Neural progenitor cell (in vitro differentiated cells): ENCODE measurements around the gene MXRA8. TPM values are rescaled to one million over a fixed set of nuclear protein-coding genes. Genes with fewer than 3 reads are reported as not detected.

ENCODE experiments used
- DNase-seq: peaks from one replicate; pipeline ENCODE4 v3.0.0-alpha.2; 2016; ENCODE audit warnings: low spot score
- H2AFZ ChIP-seq: fragments of 200-600 bp; sonication (generic); replicated peaks from 2 replicates; pipeline ENCODE4 v1.6.1; 2016; ENCODE audit warnings: antibody characterized with exemption
- H3F3A ChIP-seq: fragments of 200-600 bp; sonication (generic); 2 replicates; pipeline ENCODE4 v1.6.1; 2016; ENCODE audit warnings: antibody characterized with exemption, low read depth
- H3K27ac ChIP-seq: fragments of 200-600 bp; sonication (generic); 2 replicates; pipeline ENCODE4 v1.5.1; 2016; ENCODE audit warnings: mild to moderate bottlenecking
- H3K27me3 ChIP-seq: fragments of 200-600 bp; sonication (generic); 2 replicates; pipeline ENCODE4 v1.6.1; 2016; ENCODE audit warnings: mild to moderate bottlenecking, moderate library complexity
- H3K36me3 ChIP-seq: fragments of 200-600 bp; sonication (generic); 2 replicates; pipeline ENCODE4 v1.5.1; 2016
- H3K4me1 ChIP-seq: fragments of 200-600 bp; sonication (generic); 2 replicates; pipeline ENCODE4 v1.6.1; 2016; ENCODE audit warnings: mixed run types
- H3K4me2 ChIP-seq: fragments of 200-600 bp; sonication (generic); 2 replicates; pipeline ENCODE4 v1.6.1; 2016
- H3K4me3 ChIP-seq: fragments of 200-600 bp; sonication (generic); 2 replicates; pipeline ENCODE4 v1.5.1; 2016
- H3K79me2 ChIP-seq: fragments of 200-600 bp; sonication (generic); 2 replicates; pipeline ENCODE4 v1.6.1; 2016; ENCODE audit warnings: low read depth
- H3K9ac ChIP-seq: fragments of 200-600 bp; sonication (generic); 2 replicates; pipeline ENCODE4 v1.6.1; 2016
- H3K9me3 ChIP-seq: fragments of 200-600 bp; sonication (generic); 2 replicates; pipeline ENCODE4 v1.5.1; 2016; ENCODE audit warnings: low read depth
- H4K20me1 ChIP-seq: fragments of 200-600 bp; sonication (generic); 2 replicates; pipeline ENCODE4 v1.6.1; 2016; ENCODE audit warnings: low read depth
- H3K27ac Mint-ChIP-seq: 3 replicates; pipeline ENCODE4 v1.8.0; 2021; ENCODE audit warnings: mixed read lengths
- H3K27me3 Mint-ChIP-seq: 2 replicates; pipeline ENCODE4 v1.8.0; 2022; ENCODE audit warnings: low read depth, mild to moderate bottlenecking, inconsistent platforms, moderate library complexity, mixed read lengths; ENCODE audit not compliant: insufficient read depth
- H3K36me3 Mint-ChIP-seq: 3 replicates; pipeline ENCODE4 v1.8.0; 2021; ENCODE audit warnings: mixed read lengths
- H3K4me1 Mint-ChIP-seq: 3 replicates; pipeline ENCODE4 v1.8.0; 2021; ENCODE audit warnings: mixed read lengths
- H3K4me3 Mint-ChIP-seq: 3 replicates; pipeline ENCODE4 v1.8.0; 2021; ENCODE audit warnings: mild to moderate bottlenecking, moderate library complexity, mixed read lengths
- H3K9me3 Mint-ChIP-seq: 3 replicates; pipeline ENCODE4 v1.8.0; 2020; ENCODE audit warnings: mixed read lengths
- CTCF ChIP-seq: fragments of 200-600 bp; sonication (generic); IDR thresholded peaks from 2 replicates; pipeline ENCODE4 v1.5.1; 2017; ENCODE audit warnings: antibody characterized with exemption, mild to moderate bottlenecking
- EZH2 ChIP-seq: fragments of 200-600 bp; sonication (generic); IDR thresholded peaks from 2 replicates; pipeline ENCODE4 v1.6.1; 2017; ENCODE audit warnings: antibody characterized with exemption, mild to moderate bottlenecking, moderate library complexity
- EZH2phosphoT487 ChIP-seq: fragments of 200-600 bp; sonication (generic); IDR thresholded peaks from 2 replicates; pipeline ENCODE4 v1.6.1; 2017; ENCODE audit warnings: antibody characterized with exemption
- total RNA-seq: library from RNA; depleted of rRNA; stranded (reverse); fragments of >200 nt; gene quantifications from 2 replicates; pipeline ENCODE4 v1.2.3, GENCODE V29; 2015; ENCODE audit warnings: low replicate concordance

Gene MXRA8
- total RNA-seq, 1 donor from 2014 or later: 6.8 TPM

DNA sequence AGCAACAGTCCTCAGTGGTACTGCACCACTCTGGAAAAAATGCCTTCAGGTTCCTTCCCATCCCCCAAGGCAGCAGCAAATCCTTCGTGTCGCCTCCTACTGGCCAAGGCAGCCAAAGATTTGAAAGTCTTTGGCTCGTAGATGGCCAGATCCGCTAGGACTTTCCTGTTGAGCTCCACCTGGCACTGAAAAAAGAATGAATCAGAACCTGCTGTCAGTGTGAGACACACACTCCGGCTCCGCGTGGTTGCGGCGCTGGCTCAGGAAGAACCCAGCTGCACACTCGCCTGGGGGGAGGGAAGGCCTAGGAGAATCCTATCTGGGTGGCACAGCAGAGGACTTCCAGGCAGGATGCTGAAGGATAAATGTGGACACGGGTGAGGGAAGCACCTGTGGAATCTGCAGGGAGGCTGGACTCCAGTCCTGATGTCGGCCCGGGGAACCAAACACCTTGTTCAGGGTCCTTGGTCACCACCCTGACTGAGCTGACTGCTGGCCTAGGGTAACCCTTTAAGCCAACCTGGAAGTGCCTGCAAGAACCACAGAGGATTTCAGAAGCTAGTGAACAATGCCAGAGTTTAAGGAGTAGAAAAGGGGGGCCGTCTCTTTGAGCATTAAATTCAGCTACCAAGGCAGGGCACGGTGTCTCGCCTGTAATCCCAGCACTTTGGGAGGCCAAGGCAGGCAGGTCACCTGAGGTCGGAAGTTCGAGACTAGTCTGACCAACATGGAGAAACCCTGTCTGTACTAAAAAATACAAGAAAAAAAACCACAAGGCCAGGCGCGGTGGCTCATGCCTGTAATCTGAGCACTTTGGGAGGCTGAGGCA lies 43.9 kb upstream of the MXRA8 start:
- H3K4me3 ChIP-seq: no peak overlapping the region
- DNase-seq: peak; percentile 77
- H3K9me3 Mint-ChIP-seq: no peaks in the 10 kb centered on the region
- H3K36me3 ChIP-seq: peaks cover 10% of the 10 kb centered on the region
- peaks cover 30% of the 10 kb centered on the region for H3K36me3 Mint-ChIP-seq
- no peaks in the 10 kb centered on the region for H3K9me3 ChIP-seq
- no peak overlapping the region for H3K4me2 ChIP-seq
- peaks cover 8% of the 10 kb centered on the region for H3K27me3 Mint-ChIP-seq
- H3K4me3 Mint-ChIP-seq: peak overlapping the region; percentile 96
- peaks cover 19% of the 10 kb centered on the region for H3K4me1 ChIP-seq
- no peak overlapping the region for H3K27ac Mint-ChIP-seq
- H3K27ac ChIP-seq: no peak overlapping the region
- H4K20me1 ChIP-seq: peaks cover 22% of the 10 kb centered on the region
- no peaks in the 10 kb centered on the region for H3K27me3 ChIP-seq
- H3K79me2 ChIP-seq: peaks cover 74% of the 10 kb centered on the region
- peaks cover 54% of the 10 kb centered on the region for H3F3A ChIP-seq
- H2AFZ ChIP-seq: no peak overlapping the region
- peaks cover 27% of the 10 kb centered on the region for H3K4me1 Mint-ChIP-seq
- H3K9ac ChIP-seq: no peak overlapping the region
- no peak for TF ChIP-seq EZH2phosphoT487
- peak; percentile 67 for TF ChIP-seq CTCF

DNA sequence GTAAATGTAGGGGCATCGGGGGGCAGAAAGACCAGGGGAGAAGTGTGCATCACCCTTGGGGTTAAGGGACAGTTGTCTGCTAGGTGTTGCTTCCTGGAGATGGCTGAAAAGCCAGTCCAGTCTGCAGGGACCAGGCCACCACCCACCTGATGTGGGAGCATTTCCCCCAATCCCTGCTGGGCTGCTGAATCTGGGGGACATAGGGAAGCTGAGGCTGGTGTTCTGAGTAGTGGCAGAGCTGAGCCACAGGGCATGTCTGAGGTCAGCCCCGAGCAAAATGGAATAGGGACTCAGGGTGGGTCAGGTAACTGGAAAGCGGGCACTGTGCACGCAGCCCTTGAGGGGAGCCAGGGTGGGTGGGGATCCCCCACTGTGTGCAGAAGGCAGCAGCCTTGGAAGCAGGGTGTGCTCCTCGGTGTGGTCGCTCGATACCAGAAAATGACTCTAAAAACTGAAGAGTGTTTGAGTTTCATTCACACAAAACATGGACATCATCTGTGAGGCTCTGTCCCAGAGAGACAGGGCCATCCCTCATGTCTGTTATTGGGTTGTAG lies 43.2 kb upstream of the MXRA8 start:
- peaks cover 19% of the 10 kb centered on the region for H3K4me1 ChIP-seq
- no peak overlapping the region for H3K27ac Mint-ChIP-seq
- peaks cover 8% of the 10 kb centered on the region for H3K27me3 Mint-ChIP-seq
- H3K36me3 Mint-ChIP-seq: peaks cover 30% of the 10 kb centered on the region
- peaks cover 27% of the 10 kb centered on the region for H3K4me1 Mint-ChIP-seq
- H3K36me3 ChIP-seq: peaks cover 10% of the 10 kb centered on the region
- H3K27me3 ChIP-seq: no peaks in the 10 kb centered on the region
- H3K4me3 Mint-ChIP-seq: peak overlapping the region; percentile 96
- H2AFZ ChIP-seq: no peak overlapping the region
- no peak overlapping the region for H3K27ac ChIP-seq
- peaks cover 53% of the 10 kb centered on the region for H3F3A ChIP-seq
- H4K20me1 ChIP-seq: peaks cover 22% of the 10 kb centered on the region
- H3K79me2 ChIP-seq: peaks cover 74% of the 10 kb centered on the region
- no peak overlapping the region for H3K4me3 ChIP-seq
- TF ChIP-seq EZH2phosphoT487 (no peak), EZH2 (no peak), CTCF (no peak)
- H3K9ac ChIP-seq: no peak overlapping the region
- H3K9me3 ChIP-seq: no peaks in the 10 kb centered on the region
- DNase-seq: no peak
- H3K4me2 ChIP-seq: no peak overlapping the region
- no peaks in the 10 kb centered on the region for H3K9me3 Mint-ChIP-seq

- peak overlapping the region; percentile 97 for H3K4me3 ChIP-seq
- H4K20me1 ChIP-seq: peaks cover 15% of the 10 kb centered on the region
- H3K9me3 ChIP-seq: no peaks in the 10 kb centered on the region
- H3K27me3 Mint-ChIP-seq: peaks cover 8% of the 10 kb centered on the region
- no peak overlapping the region for H2AFZ ChIP-seq
- peak overlapping the region; percentile 86 for H3K4me2 ChIP-seq
- no peaks in the 10 kb centered on the region for H3K9me3 Mint-ChIP-seq
- H3K27ac ChIP-seq: no peak overlapping the region
- H3K27me3 ChIP-seq: no peaks in the 10 kb centered on the region
- H3K4me1 Mint-ChIP-seq: peaks cover 23% of the 10 kb centered on the region
- DNase-seq: no peak
- H3K36me3 ChIP-seq: peaks cover 10% of the 10 kb centered on the region
- H3K27ac Mint-ChIP-seq: peak overlapping the region; percentile 87
- no peak overlapping the region for H3K9ac ChIP-seq
- TF ChIP-seq EZH2phosphoT487 (no peak), CTCF (no peak), EZH2 (no peak)
- H3K36me3 Mint-ChIP-seq: peaks cover 28% of the 10 kb centered on the region
- H3K79me2 ChIP-seq: peaks cover 74% of the 10 kb centered on the region
- H3F3A ChIP-seq: peaks cover 48% of the 10 kb centered on the region
- peak overlapping the region; percentile 96 for H3K4me3 Mint-ChIP-seq
- peaks cover 13% of the 10 kb centered on the region for H3K4me1 ChIP-seq
These were observed 42.5 kb upstream of the MXRA8 start for GRCh38 chr1:1400576-1401456.
